ENCODE results near the gene HOGA1. TPM values are rescaled to one million over a fixed set of nuclear protein-coding genes. Genes with fewer than 3 reads are reported as not detected.

Gene HOGA1
- total and polyA plus RNA-seq, 2 experiments from 2014 or later: 2.1 to 5.3 TPM

DNA sequence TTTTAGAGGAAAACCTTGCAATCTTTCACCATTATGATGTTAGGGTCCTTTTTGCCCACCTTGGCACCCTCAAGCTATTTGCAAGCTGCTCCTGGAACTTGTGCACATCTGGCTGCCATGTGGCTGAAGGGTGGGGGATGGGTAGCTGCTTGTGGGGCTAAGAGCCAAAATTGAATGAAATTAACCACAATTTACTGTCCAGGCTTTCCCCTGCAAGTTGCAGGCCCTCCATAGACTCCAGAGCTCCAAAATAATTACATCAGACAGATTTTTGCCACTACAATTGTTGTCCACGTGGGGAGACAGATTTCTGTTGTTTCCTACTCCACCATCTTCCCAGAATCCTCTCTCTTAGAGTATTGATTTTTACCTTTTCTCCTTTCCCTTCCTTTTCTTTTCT lies 75.4 kb downstream of the HOGA1 start:
- H3K9me3 ChIP-seq (ENCODE audit: low read depth): no peaks in the 10 kb centered on the region
- no peak overlapping the region for H3K4me3 ChIP-seq
- H3K36me3 ChIP-seq: peaks cover 49% of the 10 kb centered on the region
- peaks cover 5% of the 10 kb centered on the region for H3K4me1 ChIP-seq (ENCODE audit: low read depth)
- H3K27me3 ChIP-seq: no peaks in the 10 kb centered on the region
- TF ChIP-seq, protein P1, sequence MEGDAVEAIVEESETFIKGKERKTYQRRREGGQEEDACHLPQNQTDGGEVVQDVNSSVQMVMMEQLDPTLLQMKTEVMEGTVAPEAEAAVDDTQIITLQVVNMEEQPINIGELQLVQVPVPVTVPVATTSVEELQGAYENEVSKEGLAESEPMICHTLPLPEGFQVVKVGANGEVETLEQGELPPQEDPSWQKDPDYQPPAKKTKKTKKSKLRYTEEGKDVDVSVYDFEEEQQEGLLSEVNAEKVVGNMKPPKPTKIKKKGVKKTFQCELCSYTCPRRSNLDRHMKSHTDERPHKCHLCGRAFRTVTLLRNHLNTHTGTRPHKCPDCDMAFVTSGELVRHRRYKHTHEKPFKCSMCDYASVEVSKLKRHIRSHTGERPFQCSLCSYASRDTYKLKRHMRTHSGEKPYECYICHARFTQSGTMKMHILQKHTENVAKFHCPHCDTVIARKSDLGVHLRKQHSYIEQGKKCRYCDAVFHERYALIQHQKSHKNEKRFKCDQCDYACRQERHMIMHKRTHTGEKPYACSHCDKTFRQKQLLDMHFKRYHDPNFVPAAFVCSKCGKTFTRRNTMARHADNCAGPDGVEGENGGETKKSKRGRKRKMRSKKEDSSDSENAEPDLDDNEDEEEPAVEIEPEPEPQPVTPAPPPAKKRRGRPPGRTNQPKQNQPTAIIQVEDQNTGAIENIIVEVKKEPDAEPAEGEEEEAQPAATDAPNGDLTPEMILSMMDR (IDR thresholded peaks at IDR 0.05; ENCODE audit: low read depth, low read length): no peak
- peak in 1 of 2 donors; percentile 81 for DNase-seq (ENCODE audit: low read depth in 1 of 2, low spot score in 1 of 2)
- H3K27ac ChIP-seq: no peak overlapping the region

Other genes starting within 250 kb of the HOGA1 start
- gene FRAT2, start 249.7 kb upstream of the HOGA1 start, total RNA-seq: 25.4 and 30.6 TPM in 2 replicates
- 30.1 and 41.7 TPM in 2 replicates for gene FRAT2, start 249.7 kb upstream of the HOGA1 start, polyA plus RNA-seq
- gene RRP12, start 183.0 kb upstream of the HOGA1 start, total RNA-seq: 14.5 and 16.2 TPM in 2 replicates
- 14.8 and 14.9 TPM in 2 replicates for gene RRP12, start 183.0 kb upstream of the HOGA1 start, polyA plus RNA-seq
- gene PGAM1, start 158.2 kb upstream of the HOGA1 start, total RNA-seq: 912 and 1,364 TPM in 2 replicates
- 1,322 and 1,889 TPM in 2 replicates for gene PGAM1, start 158.2 kb upstream of the HOGA1 start, polyA plus RNA-seq
- gene EXOSC1, start 138.4 kb upstream of the HOGA1 start, total RNA-seq: 33.6 and 38.3 TPM in 2 replicates
- 56.5 and 75.0 TPM in 2 replicates for gene EXOSC1, start 138.4 kb upstream of the HOGA1 start, polyA plus RNA-seq
- gene ZDHHC16, start 138.2 kb upstream of the HOGA1 start, total RNA-seq: 30.8 and 43.2 TPM in 2 replicates
- gene ZDHHC16, start 138.2 kb upstream of the HOGA1 start, polyA plus RNA-seq: 58.4 and 85.5 TPM in 2 replicates
- gene MMS19, start 86.0 kb upstream of the HOGA1 start, total RNA-seq: 94.0 and 124 TPM in 2 replicates
- 72.5 and 85.6 TPM in 2 replicates for gene MMS19, start 86.0 kb upstream of the HOGA1 start, polyA plus RNA-seq
- gene UBTD1, start 85.5 kb upstream of the HOGA1 start, total RNA-seq: 9.5 and 13.5 TPM in 2 replicates
- 13.1 and 15.8 TPM in 2 replicates for gene UBTD1, start 85.5 kb upstream of the HOGA1 start, polyA plus RNA-seq
- not detected in 2 replicates for gene ANKRD2, start 11.6 kb upstream of the HOGA1 start, total RNA-seq
- gene ANKRD2, start 11.6 kb upstream of the HOGA1 start, polyA plus RNA-seq: not detected in 2 replicates
- gene C10orf62, start 5.3 kb downstream of the HOGA1 start, total RNA-seq: 0.25 and 0.30 TPM in 2 replicates
- gene C10orf62, start 5.3 kb downstream of the HOGA1 start, polyA plus RNA-seq: not detected in 2 replicates
- gene MORN4, start 49.1 kb downstream of the HOGA1 start, total RNA-seq: 16.8 and 18.7 TPM in 2 replicates
- gene MORN4, start 49.1 kb downstream of the HOGA1 start, polyA plus RNA-seq: 48.1 and 61.4 TPM in 2 replicates
- gene PI4K2A, start 56.3 kb downstream of the HOGA1 start, total RNA-seq: 19.7 and 24.9 TPM in 2 replicates
- 15.8 and 20.1 TPM in 2 replicates for gene PI4K2A, start 56.3 kb downstream of the HOGA1 start, polyA plus RNA-seq
- gene AVPI1, start 102.9 kb downstream of the HOGA1 start, total RNA-seq: 8.7 and 19.0 TPM in 2 replicates
- gene AVPI1, start 102.9 kb downstream of the HOGA1 start, polyA plus RNA-seq: 12.9 and 15.8 TPM in 2 replicates
- 35.2 and 38.3 TPM in 2 replicates for gene MARVELD1, start 129.3 kb downstream of the HOGA1 start, total RNA-seq
- 41.7 and 55.5 TPM in 2 replicates for gene MARVELD1, start 129.3 kb downstream of the HOGA1 start, polyA plus RNA-seq
- 39.1 and 59.8 TPM in 2 replicates for gene ZFYVE27, start 152.7 kb downstream of the HOGA1 start, total RNA-seq
- gene ZFYVE27, start 152.7 kb downstream of the HOGA1 start, polyA plus RNA-seq: 50.7 and 52.8 TPM in 2 replicates
- 23.7 and 35.0 TPM in 2 replicates for gene SFRP5, start 187.6 kb downstream of the HOGA1 start, total RNA-seq
- gene SFRP5, start 187.6 kb downstream of the HOGA1 start, polyA plus RNA-seq: 29.3 and 38.2 TPM in 2 replicates